ENCODE data around the gene THOC7.
A peak's percentile ranks its signal among the peaks of the same experiment; 100 is the strongest.

The THOC7 gene

GRCh38 chr3:63905731-63906620 lies 42.4 kb upstream of the THOC7 start:
- H3K79me2 ChIP-seq = peaks cover 19% of the 10 kb centered on the region
- no peak overlapping the region for H2AFZ ChIP-seq
- no peak for TF ChIP-seq CTCF (IDR thresholded peaks at IDR 0.05)
- no peaks in the 10 kb centered on the region for H3K36me3 ChIP-seq (ENCODE audit: control insufficient read depth, insufficient read depth, low read length)
- H3K4me3 ChIP-seq (ENCODE audit: low read depth, low read length) = no peak overlapping the region
- H3K27ac ChIP-seq = no peak overlapping the region
- no peaks in the 10 kb centered on the region for H3K9me3 ChIP-seq (ENCODE audit: control insufficient read depth, low read length)
- no peak overlapping the region for H3K4me2 ChIP-seq (ENCODE audit: low read length)
- no peaks in the 10 kb centered on the region for H3K4me1 ChIP-seq
- H3K27me3 ChIP-seq (ENCODE audit: control insufficient read depth, insufficient read depth, low read length) = no peaks in the 10 kb centered on the region
- H3K9ac ChIP-seq = no peak overlapping the region

GRCh38 chr3:63900459-63900858 lies 36.9 kb upstream of the THOC7 start:
- H3K4me2 ChIP-seq (ENCODE audit: low read length) = no peak overlapping the region
- no peak for TF ChIP-seq CTCF (IDR thresholded peaks at IDR 0.05)
- H2AFZ ChIP-seq = no peak overlapping the region
- H3K4me1 ChIP-seq = peaks cover 5% of the 10 kb centered on the region
- no peak overlapping the region for H3K9ac ChIP-seq
- no peaks in the 10 kb centered on the region for H3K9me3 ChIP-seq (ENCODE audit: control insufficient read depth, low read length)
- H3K4me3 ChIP-seq (ENCODE audit: low read depth, low read length) = no peak overlapping the region
- no peaks in the 10 kb centered on the region for H3K36me3 ChIP-seq (ENCODE audit: control insufficient read depth, insufficient read depth, low read length)
- H3K27me3 ChIP-seq (ENCODE audit: control insufficient read depth, insufficient read depth, low read length) = no peaks in the 10 kb centered on the region
- H3K27ac ChIP-seq = no peak overlapping the region
- H3K79me2 ChIP-seq = peaks cover 22% of the 10 kb centered on the region

- Histone ChIP-seq H3K4me3 (ENCODE audit: low read depth, low read length) (no peak overlapping the region), H3K9ac (no peak overlapping the region), H3K4me2 (ENCODE audit: low read length) (no peak overlapping the region), H3K27me3 (ENCODE audit: control insufficient read depth, insufficient read depth, low read length) (no peaks in the 10 kb centered on the region), H3K9me3 (ENCODE audit: control insufficient read depth, low read length) (no peaks in the 10 kb centered on the region), H3K4me1 (peaks cover 5% of the 10 kb centered on the region), H3K79me2 (peaks cover 22% of the 10 kb centered on the region), H2AFZ (no peak overlapping the region), H3K36me3 (ENCODE audit: control insufficient read depth, insufficient read depth, low read length) (no peaks in the 10 kb centered on the region), H3K27ac (no peak overlapping the region)
- no peak for TF ChIP-seq CTCF (IDR thresholded peaks at IDR 0.05)
Measured at GRCh38 chr3:63900010-63900409, 36.4 kb upstream of the THOC7 start.

GRCh38 chr3:63896332-63897030 lies 32.9 kb upstream of the THOC7 start:
- Histone ChIP-seq H3K27me3 (ENCODE audit: control insufficient read depth, insufficient read depth, low read length) (no peaks in the 10 kb centered on the region), H2AFZ (no peak overlapping the region), H3K36me3 (ENCODE audit: control insufficient read depth, insufficient read depth, low read length) (no peaks in the 10 kb centered on the region), H3K4me1 (peaks cover 5% of the 10 kb centered on the region), H3K4me2 (ENCODE audit: low read length) (no peak overlapping the region), H3K4me3 (ENCODE audit: low read depth, low read length) (no peak overlapping the region), H3K79me2 (peaks cover 11% of the 10 kb centered on the region), H3K9me3 (ENCODE audit: control insufficient read depth, low read length) (no peaks in the 10 kb centered on the region), H3K9ac (no peak overlapping the region), H3K27ac (peak overlapping the region; percentile 6)
- no peak for TF ChIP-seq CTCF (IDR thresholded peaks at IDR 0.05)
